ENCODE data around the gene AURKB. TPM values are rescaled to one million over a fixed set of nuclear protein-coding genes. Genes with fewer than 3 reads are reported as not detected.

The AURKB gene
- total and polyA plus RNA-seq, 2 of the 13 experiments (the other 11 are each of a cell fraction or from before 2014, with no cell fraction given): 29.5 to 75.3 TPM

DNA sequence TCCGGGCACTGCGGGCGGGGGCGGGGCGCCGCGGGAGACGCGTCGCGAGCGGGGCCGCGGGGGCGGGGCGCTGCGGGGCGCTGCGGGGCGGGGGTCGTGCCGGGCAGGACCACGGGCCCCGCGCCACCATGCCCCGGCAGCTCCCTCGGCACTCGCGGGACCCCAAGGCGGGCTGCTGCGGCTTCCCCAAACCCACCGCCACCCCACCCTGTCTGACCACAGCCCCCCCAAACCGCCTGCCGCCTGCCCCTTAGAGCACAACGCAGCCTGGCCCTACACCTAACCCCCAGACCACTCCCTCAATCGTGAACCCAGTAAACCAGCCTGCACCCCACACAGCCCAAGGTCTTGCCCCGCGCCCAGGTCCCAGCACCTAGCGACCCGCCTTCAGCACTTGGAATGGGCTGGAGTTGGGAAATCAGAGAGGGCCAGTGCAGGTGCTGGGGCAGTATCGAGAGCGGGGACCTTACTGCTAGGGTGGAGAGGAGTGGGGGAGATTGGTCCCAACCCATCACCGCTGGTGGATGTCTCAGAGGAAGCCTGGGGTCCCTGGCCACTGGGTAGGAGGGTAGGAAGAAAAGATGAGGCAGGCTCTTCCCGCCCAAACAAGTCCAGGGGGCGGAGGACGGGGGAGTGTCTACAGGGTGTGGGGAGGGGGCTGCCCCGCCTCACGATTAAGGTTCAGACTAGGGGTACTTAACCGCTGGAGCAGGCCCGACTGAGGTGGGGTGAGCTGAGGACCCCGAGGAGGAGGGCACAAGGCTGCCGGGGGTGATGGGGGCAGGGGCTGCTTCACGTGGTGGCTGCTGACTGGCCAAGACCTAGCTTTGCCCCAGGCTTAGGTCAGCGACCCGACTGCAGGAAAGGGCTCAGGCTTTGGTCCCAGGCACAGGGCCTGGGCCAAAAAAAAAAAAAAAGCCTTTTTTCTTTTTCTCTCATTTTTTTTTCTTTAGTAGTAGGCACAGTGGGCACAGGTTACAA lies 47.1 kb downstream of the AURKB start (continued):
- TF ChIP-seq KMT2B (CRISPR knock-in tag; IDR thresholded peaks at IDR 0.05): no peak
- TF ChIP-seq, protein P1, sequence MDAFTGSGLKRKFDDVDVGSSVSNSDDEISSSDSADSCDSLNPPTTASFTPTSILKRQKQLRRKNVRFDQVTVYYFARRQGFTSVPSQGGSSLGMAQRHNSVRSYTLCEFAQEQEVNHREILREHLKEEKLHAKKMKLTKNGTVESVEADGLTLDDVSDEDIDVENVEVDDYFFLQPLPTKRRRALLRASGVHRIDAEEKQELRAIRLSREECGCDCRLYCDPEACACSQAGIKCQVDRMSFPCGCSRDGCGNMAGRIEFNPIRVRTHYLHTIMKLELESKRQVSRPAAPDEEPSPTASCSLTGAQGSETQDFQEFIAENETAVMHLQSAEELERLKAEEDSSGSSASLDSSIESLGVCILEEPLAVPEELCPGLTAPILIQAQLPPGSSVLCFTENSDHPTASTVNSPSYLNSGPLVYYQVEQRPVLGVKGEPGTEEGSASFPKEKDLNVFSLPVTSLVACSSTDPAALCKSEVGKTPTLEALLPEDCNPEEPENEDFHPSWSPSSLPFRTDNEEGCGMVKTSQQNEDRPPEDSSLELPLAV (CRISPR knock-in tag; conservative IDR thresholded peaks at IDR 0.05; ENCODE audit: low read depth): no peak
- no peak for TF ChIP-seq NKX3-1 (CRISPR knock-in tag; IDR thresholded peaks at IDR 0.05)
- TF ChIP-seq, protein P2, sequence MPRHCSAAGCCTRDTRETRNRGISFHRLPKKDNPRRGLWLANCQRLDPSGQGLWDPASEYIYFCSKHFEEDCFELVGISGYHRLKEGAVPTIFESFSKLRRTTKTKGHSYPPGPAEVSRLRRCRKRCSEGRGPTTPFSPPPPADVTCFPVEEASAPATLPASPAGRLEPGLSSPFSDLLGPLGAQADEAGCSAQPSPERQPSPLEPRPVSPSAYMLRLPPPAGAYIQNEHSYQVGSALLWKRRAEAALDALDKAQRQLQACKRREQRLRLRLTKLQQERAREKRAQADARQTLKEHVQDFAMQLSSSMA (CRISPR knock-in tag; IDR thresholded peaks at IDR 0.05): no peak
- TF ChIP-seq, protein P3, sequence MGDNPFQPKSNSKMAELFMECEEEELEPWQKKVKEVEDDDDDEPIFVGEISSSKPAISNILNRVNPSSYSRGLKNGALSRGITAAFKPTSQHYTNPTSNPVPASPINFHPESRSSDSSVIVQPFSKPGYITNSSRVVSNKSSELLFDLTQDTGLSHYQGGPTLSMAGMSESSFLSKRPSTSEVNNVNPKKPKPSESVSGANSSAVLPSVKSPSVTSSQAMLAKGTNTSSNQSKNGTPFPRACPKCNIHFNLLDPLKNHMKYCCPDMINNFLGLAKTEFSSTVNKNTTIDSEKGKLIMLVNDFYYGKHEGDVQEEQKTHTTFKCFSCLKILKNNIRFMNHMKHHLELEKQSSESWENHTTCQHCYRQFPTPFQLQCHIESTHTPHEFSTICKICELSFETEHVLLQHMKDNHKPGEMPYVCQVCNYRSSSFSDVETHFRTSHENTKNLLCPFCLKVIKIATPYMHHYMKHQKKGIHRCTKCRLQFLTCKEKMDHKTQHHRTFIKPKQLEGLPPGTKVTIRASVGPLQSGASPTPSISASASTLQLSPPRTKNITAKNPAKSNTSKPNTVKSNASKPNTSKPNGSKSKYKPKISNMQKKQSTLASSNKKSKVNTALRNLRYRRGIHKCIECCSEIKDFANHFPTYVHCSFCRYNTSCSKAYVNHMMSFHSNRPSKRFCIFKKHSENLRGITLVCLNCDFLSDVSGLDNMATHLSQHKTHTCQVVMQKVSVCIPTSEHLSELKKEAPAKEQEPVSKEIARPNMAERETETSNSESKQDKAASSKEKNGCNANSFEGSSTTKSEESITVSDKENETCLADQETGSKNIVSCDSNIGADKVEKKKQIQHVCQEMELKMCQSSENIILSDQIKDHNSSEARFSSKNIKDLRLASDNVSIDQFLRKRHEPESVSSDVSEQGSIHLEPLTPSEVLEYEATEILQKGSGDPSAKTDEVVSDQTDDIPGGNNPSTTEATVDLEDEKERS (CRISPR knock-in tag; IDR thresholded peaks at IDR 0.05): no peak
- no peak for TF ChIP-seq ZNF382 (CRISPR knock-in tag; IDR thresholded peaks at IDR 0.05; ENCODE audit: borderline replicate concordance)
- TF ChIP-seq ATF1 (CRISPR knock-in tag; IDR thresholded peaks at IDR 0.05): no peak
- TF ChIP-seq ZNF629 (CRISPR knock-in tag; conservative IDR thresholded peaks at IDR 0.05): no peak
- no peak for TF ChIP-seq ATF7-NPFF (CRISPR knock-in tag; IDR thresholded peaks at IDR 0.05; ENCODE audit: low read depth)
- no peak for TF ChIP-seq ZNF484 (CRISPR knock-in tag; IDR thresholded peaks at IDR 0.05; ENCODE audit: borderline replicate concordance, low read depth)
- no peak for TF ChIP-seq TARDBP (CRISPR knock-in tag; IDR thresholded peaks at IDR 0.05)
- TF ChIP-seq SP140L (CRISPR knock-in tag; IDR thresholded peaks at IDR 0.05; ENCODE audit: borderline replicate concordance): no peak
- no peak for TF ChIP-seq ZNF263 (CRISPR knock-in tag; IDR thresholded peaks at IDR 0.05)
- TF ChIP-seq RBAK (CRISPR knock-in tag; IDR thresholded peaks at IDR 0.05): no peak
- no peak for TF ChIP-seq ZNF780A (CRISPR knock-in tag; IDR thresholded peaks at IDR 0.05)
- no peak for TF ChIP-seq ZNF549 (CRISPR knock-in tag; IDR thresholded peaks at IDR 0.05)
- TF ChIP-seq ZMYM2 (CRISPR knock-in tag; IDR thresholded peaks at IDR 0.05): no peak
- TF ChIP-seq U2AF2 (IDR thresholded peaks at IDR 0.05; ENCODE audit: low read depth, low read length): no peak
- TF ChIP-seq ZNF891 (CRISPR knock-in tag; IDR thresholded peaks at IDR 0.05): no peak
- TF ChIP-seq, protein P4, sequence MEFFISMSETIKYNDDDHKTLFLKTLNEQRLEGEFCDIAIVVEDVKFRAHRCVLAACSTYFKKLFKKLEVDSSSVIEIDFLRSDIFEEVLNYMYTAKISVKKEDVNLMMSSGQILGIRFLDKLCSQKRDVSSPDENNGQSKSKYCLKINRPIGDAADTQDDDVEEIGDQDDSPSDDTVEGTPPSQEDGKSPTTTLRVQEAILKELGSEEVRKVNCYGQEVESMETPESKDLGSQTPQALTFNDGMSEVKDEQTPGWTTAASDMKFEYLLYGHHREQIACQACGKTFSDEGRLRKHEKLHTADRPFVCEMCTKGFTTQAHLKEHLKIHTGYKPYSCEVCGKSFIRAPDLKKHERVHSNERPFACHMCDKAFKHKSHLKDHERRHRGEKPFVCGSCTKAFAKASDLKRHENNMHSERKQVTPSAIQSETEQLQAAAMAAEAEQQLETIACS (CRISPR knock-in tag; IDR thresholded peaks at IDR 0.05): no peak
- TF ChIP-seq FOXC1 (CRISPR knock-in tag; IDR thresholded peaks at IDR 0.05; ENCODE audit: borderline replicate concordance): no peak
- no peak for TF ChIP-seq MIER3 (CRISPR knock-in tag; IDR thresholded peaks at IDR 0.05; ENCODE audit: borderline replicate concordance)
- no peak for TF ChIP-seq ZNF781 (CRISPR knock-in tag; IDR thresholded peaks at IDR 0.05; ENCODE audit: borderline replicate concordance, not compliant biosample characterization)
- no peak for TF ChIP-seq THAP11 (CRISPR knock-in tag; IDR thresholded peaks at IDR 0.05)

Data from HepG2 (cell line).